Tibial nerve (tissue), 4 donors: ENCODE results near the gene OTX1.

Experiments
- CTCF ChIP-seq, 5 experiments: fragments of 200-600 bp in 3 of 5; fragments of 450-650 bp in 2 of 5; sonication (generic) in 3 of 5; IDR thresholded peaks; one replicate each; pipeline ENCODE4 v1.5.1; 2016 to 2019; ENCODE audit warnings: antibody characterized with exemption in 5 of 5, mild to moderate bottlenecking in 3 of 5, moderate library complexity in 2 of 5
- EP300 ChIP-seq, 2 donors: sonication (generic); formaldehyde crosslinking; IDR thresholded peaks; one replicate each; pipeline ENCODE4 v1.6.1; 2017; ENCODE audit warnings: antibody characterized with exemption in 2 of 2, mild to moderate bottlenecking in 1 of 2
- POLR2A ChIP-seq, 2 donors: fragments of 450-650 bp; IDR thresholded peaks; one replicate each; pipeline ENCODE4 v1.6.1; 2017; ENCODE audit warnings: antibody characterized with exemption in 2 of 2, mild to moderate bottlenecking in 2 of 2, moderate library complexity in 2 of 2

DNA sequence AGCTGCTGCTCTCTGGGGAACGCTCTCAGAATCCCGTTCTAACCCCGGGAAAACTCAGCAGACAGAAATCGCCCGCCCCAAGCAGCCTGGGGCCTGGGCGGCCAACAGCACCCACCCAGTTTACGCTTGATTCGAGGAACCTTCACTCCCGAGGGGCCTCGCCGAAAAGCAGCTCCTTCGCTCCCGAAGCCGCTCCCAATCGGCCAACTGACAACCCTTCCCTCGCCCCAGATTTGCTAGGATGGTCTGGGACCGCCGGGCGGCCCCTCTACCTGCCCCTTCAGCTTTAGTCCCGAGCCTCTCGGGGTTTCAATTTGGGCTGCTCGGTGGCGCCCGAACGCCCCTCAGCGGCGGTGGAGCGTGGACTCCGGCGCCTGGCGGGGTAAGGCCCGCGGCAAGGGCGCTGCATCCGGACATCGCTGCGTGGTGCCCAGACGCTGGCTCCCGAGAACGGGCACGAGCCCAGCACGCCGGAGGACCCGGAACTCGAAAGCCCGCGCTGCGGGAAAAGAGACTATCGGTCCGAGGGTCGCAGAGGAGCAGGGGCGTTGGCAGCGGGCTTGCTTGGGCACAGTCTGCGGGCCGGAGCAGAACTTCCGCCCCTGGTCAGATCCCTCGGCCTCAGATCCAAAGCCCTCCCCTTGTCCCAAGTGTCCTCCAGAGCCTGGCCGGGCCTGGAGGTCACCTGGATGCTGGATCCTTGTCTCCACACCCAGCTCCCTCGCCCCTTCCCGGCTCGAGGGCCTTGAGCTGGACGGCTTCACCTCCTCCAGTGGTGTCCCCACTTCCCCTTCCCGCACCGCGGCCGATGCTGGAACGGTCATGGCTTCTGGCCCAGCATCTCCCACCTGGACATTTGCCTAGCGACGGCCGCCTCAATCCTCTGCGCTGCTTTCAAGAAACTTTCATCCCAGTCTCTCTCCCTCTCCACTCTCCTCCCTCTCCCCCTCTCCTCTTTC, 3.0 kb upstream of the OTX1 start:
- no peak for TF ChIP-seq POLR2A (IDR thresholded peaks at IDR 0.05)
- TF ChIP-seq CTCF (IDR thresholded peaks at IDR 0.05), result no peak
- TF ChIP-seq EP300 (IDR thresholded peaks at IDR 0.05), result no peak
